Panc1 (cell line): Measurements from ENCODE around the gene MSI2.

ENCODE experiments used
- POLR2AphosphoS5 ChIP-seq: IDR thresholded peaks from 2 replicates; pipeline ENCODE4 v1.6.1; 2012; ENCODE audit warnings: mild to moderate bottlenecking, low read depth, low read length, moderate library complexity
- TF ChIP-seq, protein P1 (sequence below): fragments of 450-650 bp; IDR thresholded peaks from 2 replicates; pipeline ENCODE4 v1.5.1; 2017; ENCODE audit warnings: mild to moderate bottlenecking
- TF ChIP-seq, protein P2 (sequence below), 2 experiments: IDR thresholded peaks; 2 replicates each; pipeline ENCODE4 v1.6.1; 2011 to 2012; ENCODE audit warnings: low read depth in 2 of 2, control low read depth in 1 of 2, low read length in 1 of 2, mild to moderate bottlenecking in 1 of 2, moderate library complexity in 1 of 2; ENCODE audit not compliant: insufficient read depth in 1 of 2

- TF ChIP-seq, protein P1, sequence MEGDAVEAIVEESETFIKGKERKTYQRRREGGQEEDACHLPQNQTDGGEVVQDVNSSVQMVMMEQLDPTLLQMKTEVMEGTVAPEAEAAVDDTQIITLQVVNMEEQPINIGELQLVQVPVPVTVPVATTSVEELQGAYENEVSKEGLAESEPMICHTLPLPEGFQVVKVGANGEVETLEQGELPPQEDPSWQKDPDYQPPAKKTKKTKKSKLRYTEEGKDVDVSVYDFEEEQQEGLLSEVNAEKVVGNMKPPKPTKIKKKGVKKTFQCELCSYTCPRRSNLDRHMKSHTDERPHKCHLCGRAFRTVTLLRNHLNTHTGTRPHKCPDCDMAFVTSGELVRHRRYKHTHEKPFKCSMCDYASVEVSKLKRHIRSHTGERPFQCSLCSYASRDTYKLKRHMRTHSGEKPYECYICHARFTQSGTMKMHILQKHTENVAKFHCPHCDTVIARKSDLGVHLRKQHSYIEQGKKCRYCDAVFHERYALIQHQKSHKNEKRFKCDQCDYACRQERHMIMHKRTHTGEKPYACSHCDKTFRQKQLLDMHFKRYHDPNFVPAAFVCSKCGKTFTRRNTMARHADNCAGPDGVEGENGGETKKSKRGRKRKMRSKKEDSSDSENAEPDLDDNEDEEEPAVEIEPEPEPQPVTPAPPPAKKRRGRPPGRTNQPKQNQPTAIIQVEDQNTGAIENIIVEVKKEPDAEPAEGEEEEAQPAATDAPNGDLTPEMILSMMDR = no peak
- TF ChIP-seq, protein P2, sequence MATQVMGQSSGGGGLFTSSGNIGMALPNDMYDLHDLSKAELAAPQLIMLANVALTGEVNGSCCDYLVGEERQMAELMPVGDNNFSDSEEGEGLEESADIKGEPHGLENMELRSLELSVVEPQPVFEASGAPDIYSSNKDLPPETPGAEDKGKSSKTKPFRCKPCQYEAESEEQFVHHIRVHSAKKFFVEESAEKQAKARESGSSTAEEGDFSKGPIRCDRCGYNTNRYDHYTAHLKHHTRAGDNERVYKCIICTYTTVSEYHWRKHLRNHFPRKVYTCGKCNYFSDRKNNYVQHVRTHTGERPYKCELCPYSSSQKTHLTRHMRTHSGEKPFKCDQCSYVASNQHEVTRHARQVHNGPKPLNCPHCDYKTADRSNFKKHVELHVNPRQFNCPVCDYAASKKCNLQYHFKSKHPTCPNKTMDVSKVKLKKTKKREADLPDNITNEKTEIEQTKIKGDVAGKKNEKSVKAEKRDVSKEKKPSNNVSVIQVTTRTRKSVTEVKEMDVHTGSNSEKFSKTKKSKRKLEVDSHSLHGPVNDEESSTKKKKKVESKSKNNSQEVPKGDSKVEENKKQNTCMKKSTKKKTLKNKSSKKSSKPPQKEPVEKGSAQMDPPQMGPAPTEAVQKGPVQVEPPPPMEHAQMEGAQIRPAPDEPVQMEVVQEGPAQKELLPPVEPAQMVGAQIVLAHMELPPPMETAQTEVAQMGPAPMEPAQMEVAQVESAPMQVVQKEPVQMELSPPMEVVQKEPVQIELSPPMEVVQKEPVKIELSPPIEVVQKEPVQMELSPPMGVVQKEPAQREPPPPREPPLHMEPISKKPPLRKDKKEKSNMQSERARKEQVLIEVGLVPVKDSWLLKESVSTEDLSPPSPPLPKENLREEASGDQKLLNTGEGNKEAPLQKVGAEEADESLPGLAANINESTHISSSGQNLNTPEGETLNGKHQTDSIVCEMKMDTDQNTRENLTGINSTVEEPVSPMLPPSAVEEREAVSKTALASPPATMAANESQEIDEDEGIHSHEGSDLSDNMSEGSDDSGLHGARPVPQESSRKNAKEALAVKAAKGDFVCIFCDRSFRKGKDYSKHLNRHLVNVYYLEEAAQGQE (IDR thresholded peaks at IDR 0.05; ENCODE audit: insufficient read depth in 1 of 2, low read depth in 2 of 2, low read length in 1 of 2) = no peak
- TF ChIP-seq POLR2AphosphoS5 = no peak
These were observed 52.3 kb downstream of the MSI2 start for GRCh38 chr17:57308543-57309186.
